Measurements from ENCODE around the gene FBP1. TPM values are rescaled to one million over a fixed set of nuclear protein-coding genes. Genes with fewer than 3 reads are reported as not detected.

FBP1 gene
- total RNA-seq, 6 donors from 2014 or later, result 67.1 to 423 (median 158) TPM

- Histone ChIP-seq H3K9me3 (no peaks in the 10 kb centered on the region), H3K4me3 (no peak overlapping the region), H3K27me3 (no peaks in the 10 kb centered on the region), H3K36me3 (no peaks in the 10 kb centered on the region), H3K27ac (peak overlapping the region; percentile 12 to 70 (median 52)), H3K4me1 (peaks cover 17 to 46% (median 28%) of the 10 kb centered on the region in 4 donors)
- ATAC-seq (ENCODE audit: low FRiP score in 2 of 2), result no peak
- 63 to 69% methylated on average over 8 of the region's 8 CpGs for WGBS, 2 donors
- DNase-seq, result peak in 1 of 2 donors; percentile 39
- TF ChIP-seq POLR2AphosphoS5 (IDR thresholded peaks at IDR 0.05) (no peak), EP300 (IDR thresholded peaks at IDR 0.05) (no peak), POLR2A (IDR thresholded peaks at IDR 0.05) (no peak), CTCF (IDR thresholded peaks at IDR 0.05) (no peak)
Measured at GRCh38 chr9:94631599-94631998, 7.7 kb downstream of the FBP1 start.

DNA sequence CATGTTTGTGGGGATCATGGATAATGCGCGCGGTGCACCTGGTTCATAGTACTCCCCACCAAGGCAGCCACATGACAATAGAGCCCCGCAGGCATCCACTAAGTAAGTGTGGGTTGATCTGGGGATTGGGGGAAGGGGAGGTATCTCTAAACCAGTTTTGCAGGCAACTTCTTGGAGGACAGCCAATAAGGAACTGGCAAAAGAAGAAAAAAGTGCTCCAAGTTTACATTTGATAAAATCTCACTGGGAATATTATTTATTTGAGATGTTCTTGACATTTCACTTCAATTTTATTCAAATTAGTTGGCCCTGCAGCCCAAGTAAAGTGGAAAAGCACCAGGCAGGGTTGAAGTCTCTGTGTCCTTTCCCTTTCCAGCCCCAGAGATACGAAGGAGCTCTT lies 8.5 kb downstream of the FBP1 start:
- Histone ChIP-seq H3K9me3 (no peaks in the 10 kb centered on the region), H3K27ac (peak overlapping the region in 3 of 4 donors; percentile 12 to 70 (median 47)), H3K36me3 (no peaks in the 10 kb centered on the region), H3K4me3 (no peak overlapping the region), H3K27me3 (no peaks in the 10 kb centered on the region), H3K4me1 (peaks cover 17 to 46% (median 28%) of the 10 kb centered on the region in 4 donors)
- 45 to 54% methylated on average over 5 of the region's 5 CpGs for WGBS, 2 donors
- TF ChIP-seq EP300 (IDR thresholded peaks at IDR 0.05), result no peak
- no peak for TF ChIP-seq CTCF (IDR thresholded peaks at IDR 0.05)
- TF ChIP-seq POLR2A (IDR thresholded peaks at IDR 0.05), result no peak
- no peak for TF ChIP-seq POLR2AphosphoS5 (IDR thresholded peaks at IDR 0.05)
- ATAC-seq (ENCODE audit: low FRiP score in 2 of 2) (no peak), DNase-seq (peak in 1 of 2 donors; percentile 46)

- 50 to 61% methylated on average over 1 to 3 of the region's 3 CpGs for WGBS, 2 donors
- H3K4me3 ChIP-seq, result no peak overlapping the region
- no peak for DNase-seq
Measured at GRCh38 chr9:94630281-94630680, 9.0 kb downstream of the FBP1 start.

DNA sequence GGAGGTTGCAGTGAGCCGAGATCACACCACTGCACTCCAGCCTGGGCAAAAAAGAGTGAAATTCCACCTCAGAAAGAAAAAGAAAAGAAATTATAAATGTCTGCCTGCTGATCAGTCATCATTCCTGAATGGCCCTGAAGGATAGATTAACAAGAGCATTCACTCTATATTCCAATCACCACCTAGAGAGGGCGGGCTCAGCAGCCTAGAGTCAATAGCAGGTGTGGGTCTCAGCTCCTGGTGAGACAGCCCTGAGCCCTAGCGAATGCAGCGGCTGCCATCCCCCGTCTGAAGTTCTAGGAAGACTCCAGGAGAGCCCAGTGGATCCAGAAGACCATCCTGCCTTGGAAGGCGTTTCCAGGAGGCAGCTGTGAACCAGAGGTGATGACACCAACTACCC lies 12.0 kb downstream of the FBP1 start:
- Histone ChIP-seq H3K27me3 (no peaks in the 10 kb centered on the region), H3K4me3 (no peak overlapping the region), H3K36me3 (no peaks in the 10 kb centered on the region), H3K27ac (no peak overlapping the region), H3K9me3 (no peaks in the 10 kb centered on the region), H3K4me1 (peaks cover 16 to 35% (median 24%) of the 10 kb centered on the region in 4 donors)
- no peak for DNase-seq
- TF ChIP-seq POLR2AphosphoS5 (IDR thresholded peaks at IDR 0.05) (no peak), CTCF (IDR thresholded peaks at IDR 0.05) (no peak), POLR2A (IDR thresholded peaks at IDR 0.05) (no peak), EP300 (IDR thresholded peaks at IDR 0.05) (no peak)
- ATAC-seq (ENCODE audit: low FRiP score in 2 of 2), result no peak
- WGBS, 2 donors, result 94% methylated on average over 5 to 6 of the region's 6 CpGs

More at GRCh38 chr9:94630281-94630680, 9.0 kb downstream of the FBP1 start:
- Histone ChIP-seq H3K4me1 (peaks cover 17 to 47% (median 29%) of the 10 kb centered on the region in 4 donors), H3K36me3 (no peaks in the 10 kb centered on the region), H3K9me3 (no peaks in the 10 kb centered on the region), H3K27ac (peak overlapping the region in 2 of 4 donors; percentile 23 to 47), H3K27me3 (no peaks in the 10 kb centered on the region)
- no peak for TF ChIP-seq POLR2AphosphoS5 (IDR thresholded peaks at IDR 0.05)
- TF ChIP-seq POLR2A (IDR thresholded peaks at IDR 0.05), result no peak
- no peak for TF ChIP-seq EP300 (IDR thresholded peaks at IDR 0.05)
- TF ChIP-seq CTCF (IDR thresholded peaks at IDR 0.05), result no peak
- no peak for ATAC-seq (ENCODE audit: low FRiP score in 2 of 2)

GRCh38 chr9:94625835-94626234 lies 13.5 kb downstream of the FBP1 start:
- TF ChIP-seq POLR2AphosphoS5 (IDR thresholded peaks at IDR 0.05) (no peak), POLR2A (IDR thresholded peaks at IDR 0.05) (no peak), EP300 (IDR thresholded peaks at IDR 0.05) (no peak), CTCF (IDR thresholded peaks at IDR 0.05) (no peak)
- no peak for ATAC-seq (ENCODE audit: low FRiP score in 2 of 2)

More at GRCh38 chr9:94625835-94626234, 13.5 kb downstream of the FBP1 start:
- DNase-seq, result no peak
- Histone ChIP-seq H3K36me3 (no peaks in the 10 kb centered on the region), H3K9me3 (no peaks in the 10 kb centered on the region), H3K27ac (peak overlapping the region in 1 of 4 donors; percentile 35), H3K4me3 (no peak overlapping the region), H3K4me1 (peaks cover 5 to 20% (median 12%) of the 10 kb centered on the region in 4 donors), H3K27me3 (no peaks in the 10 kb centered on the region)
- 63 to 64% methylated on average over 9 to 12 of the region's 12 CpGs for WGBS, 2 donors

Measured in upper lobe of left lung (tissue), 6 donors.